Measurements from ENCODE around the gene SCRT2.

DNA sequence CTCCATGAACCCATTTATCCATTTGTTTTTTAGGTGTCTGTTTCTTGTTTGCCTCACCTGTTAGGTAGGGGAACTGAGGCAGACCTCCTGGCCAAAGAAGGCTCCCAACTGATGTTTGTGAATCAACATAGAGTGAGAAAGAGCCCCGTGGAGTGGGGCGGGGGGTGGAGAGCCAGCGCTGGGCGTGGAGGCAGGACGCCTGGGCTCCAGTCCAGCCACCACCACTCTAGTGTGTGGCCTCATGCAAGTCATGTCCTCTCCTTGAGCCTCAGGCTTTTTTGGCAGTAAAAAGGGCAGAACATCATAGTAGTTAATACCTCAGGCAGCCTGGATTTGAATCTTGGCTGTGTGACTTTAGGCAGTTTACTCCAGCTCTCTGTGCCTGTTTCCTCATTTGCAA is 42.2 kb upstream of the SCRT2 start:
- TF ChIP-seq, protein P1, sequence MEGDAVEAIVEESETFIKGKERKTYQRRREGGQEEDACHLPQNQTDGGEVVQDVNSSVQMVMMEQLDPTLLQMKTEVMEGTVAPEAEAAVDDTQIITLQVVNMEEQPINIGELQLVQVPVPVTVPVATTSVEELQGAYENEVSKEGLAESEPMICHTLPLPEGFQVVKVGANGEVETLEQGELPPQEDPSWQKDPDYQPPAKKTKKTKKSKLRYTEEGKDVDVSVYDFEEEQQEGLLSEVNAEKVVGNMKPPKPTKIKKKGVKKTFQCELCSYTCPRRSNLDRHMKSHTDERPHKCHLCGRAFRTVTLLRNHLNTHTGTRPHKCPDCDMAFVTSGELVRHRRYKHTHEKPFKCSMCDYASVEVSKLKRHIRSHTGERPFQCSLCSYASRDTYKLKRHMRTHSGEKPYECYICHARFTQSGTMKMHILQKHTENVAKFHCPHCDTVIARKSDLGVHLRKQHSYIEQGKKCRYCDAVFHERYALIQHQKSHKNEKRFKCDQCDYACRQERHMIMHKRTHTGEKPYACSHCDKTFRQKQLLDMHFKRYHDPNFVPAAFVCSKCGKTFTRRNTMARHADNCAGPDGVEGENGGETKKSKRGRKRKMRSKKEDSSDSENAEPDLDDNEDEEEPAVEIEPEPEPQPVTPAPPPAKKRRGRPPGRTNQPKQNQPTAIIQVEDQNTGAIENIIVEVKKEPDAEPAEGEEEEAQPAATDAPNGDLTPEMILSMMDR (IDR thresholded peaks at IDR 0.05; ENCODE audit: low read depth, low read length, poor library complexity, severe bottlenecking), result no peak
- TF ChIP-seq EZH2phosphoT487 (IDR thresholded peaks at IDR 0.05; ENCODE audit: borderline replicate concordance, low read length), result no peak
